ENCODE data around the gene WNT3A.

Gene WNT3A

DNA sequence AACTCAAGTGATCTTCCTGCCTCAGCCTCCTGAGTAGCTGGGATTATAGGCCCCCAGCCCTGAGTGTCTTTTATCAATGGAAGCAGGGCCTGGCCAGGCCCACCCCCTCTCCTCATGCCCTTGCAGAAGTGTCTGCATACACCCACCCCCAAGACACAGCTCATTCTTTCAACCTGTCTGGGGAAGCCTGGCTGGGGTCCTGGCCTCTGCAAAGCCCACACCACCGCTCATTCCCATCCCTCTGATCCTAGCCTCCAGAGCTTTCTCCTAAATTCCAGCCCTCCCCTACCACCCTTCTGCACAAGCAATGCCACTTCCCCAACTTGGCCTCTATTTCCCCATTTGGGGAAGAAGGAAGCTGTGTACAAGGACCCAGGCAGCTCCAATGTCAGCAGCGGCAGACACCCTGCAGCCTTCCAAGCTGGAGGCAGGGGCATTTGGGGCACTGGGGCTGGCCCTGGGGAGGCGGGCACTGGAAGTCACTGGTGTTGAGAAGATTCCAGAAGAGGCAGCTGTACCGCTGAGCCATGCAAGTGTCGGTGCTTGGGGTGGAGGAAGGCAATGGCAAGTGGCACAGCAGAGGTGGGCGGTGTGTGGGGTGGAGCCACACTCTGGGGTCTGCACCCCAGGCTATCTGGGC, 42.0 kb downstream of the WNT3A start:
- Histone ChIP-seq H3K4me3 (ENCODE audit: low read length) (no peak overlapping the region), H3K4me2 (ENCODE audit: low read depth, low read length) (no peak overlapping the region), H3K9me2 (replicated peaks; ENCODE audit: insufficient read depth, low read length) (no peaks in the 10 kb centered on the region), H3K36me3 (replicated peaks; ENCODE audit: insufficient read depth, low read length) (no peaks in the 10 kb centered on the region), H3F3A (ENCODE audit: insufficient read depth, low read length) (no peaks in the 10 kb centered on the region), H3K4me1 (ENCODE audit: low read length) (no peaks in the 10 kb centered on the region), H4K20me1 (ENCODE audit: insufficient read depth, low read length) (no peaks in the 10 kb centered on the region), H3K9ac (ENCODE audit: low read length) (no peak overlapping the region), H3K27me3 (replicated peaks; ENCODE audit: insufficient read depth, low read length) (peaks cover 12% of the 10 kb centered on the region; the same call in 1 of the 2 replicates), H3K27ac (ENCODE audit: low read length) (no peak overlapping the region), H2AFZ (ENCODE audit: low read length) (no peak overlapping the region), H3K9me3 (replicated peaks; ENCODE audit: insufficient read depth, low read length) (no peaks in the 10 kb centered on the region), H3K79me2 (ENCODE audit: low read length) (no peaks in the 10 kb centered on the region)
- no peak for TF ChIP-seq EZH2 (optimal IDR thresholded peaks at IDR 0.05; ENCODE audit: low read depth, low read length)
- TF ChIP-seq EZH2phosphoT487 (IDR thresholded peaks at IDR 0.05; ENCODE audit: low read length), result no peak
- TF ChIP-seq CTCF (IDR thresholded peaks at IDR 0.05; ENCODE audit: low read length), result no peak
- no peak for DNase-seq

DNA sequence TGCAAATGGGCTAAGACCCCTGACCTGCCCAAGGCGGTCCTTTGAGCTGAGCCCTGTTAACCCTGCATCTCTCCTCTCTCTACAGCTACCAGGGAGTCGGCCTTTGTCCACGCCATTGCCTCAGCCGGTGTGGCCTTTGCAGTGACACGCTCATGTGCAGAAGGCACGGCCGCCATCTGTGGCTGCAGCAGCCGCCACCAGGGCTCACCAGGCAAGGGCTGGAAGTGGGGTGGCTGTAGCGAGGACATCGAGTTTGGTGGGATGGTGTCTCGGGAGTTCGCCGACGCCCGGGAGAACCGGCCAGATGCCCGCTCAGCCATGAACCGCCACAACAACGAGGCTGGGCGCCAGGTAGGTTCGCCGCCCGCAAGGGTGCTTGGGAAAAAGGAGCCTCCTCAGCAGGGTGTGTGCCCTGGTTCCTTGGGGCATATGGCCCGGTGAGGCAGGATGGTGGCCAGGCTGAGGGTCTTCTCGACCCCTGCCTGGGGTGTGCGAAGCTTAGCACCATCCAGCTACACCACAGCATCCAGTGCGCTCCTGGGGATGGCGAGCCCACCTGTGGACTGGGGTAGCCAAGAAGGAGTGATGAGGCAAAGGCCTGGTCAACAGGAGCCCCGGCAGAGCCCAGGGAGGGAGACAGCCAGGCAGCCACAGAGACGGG, 43.9 kb downstream of the WNT3A start:
- no peak overlapping the region for H3K9ac ChIP-seq (ENCODE audit: low read length)
- H3K27me3 ChIP-seq (replicated peaks; ENCODE audit: insufficient read depth, low read length), result no peaks in the 10 kb centered on the region
- H3K9me3 ChIP-seq (replicated peaks; ENCODE audit: insufficient read depth, low read length), result no peaks in the 10 kb centered on the region
- H3K79me2 ChIP-seq (ENCODE audit: low read length), result no peaks in the 10 kb centered on the region
- H3K4me1 ChIP-seq (ENCODE audit: low read length), result no peaks in the 10 kb centered on the region
- H3K9me2 ChIP-seq (replicated peaks; ENCODE audit: insufficient read depth, low read length), result no peaks in the 10 kb centered on the region
- no peak overlapping the region for H3K27ac ChIP-seq (ENCODE audit: low read length)
- no peaks in the 10 kb centered on the region for H4K20me1 ChIP-seq (ENCODE audit: insufficient read depth, low read length)
- H3K4me2 ChIP-seq (ENCODE audit: low read depth, low read length), result no peak overlapping the region
- no peaks in the 10 kb centered on the region for H3K36me3 ChIP-seq (replicated peaks; ENCODE audit: insufficient read depth, low read length)
- no peak for DNase-seq
- H3K4me3 ChIP-seq (ENCODE audit: low read length), result no peak overlapping the region
- no peaks in the 10 kb centered on the region for H3F3A ChIP-seq (ENCODE audit: insufficient read depth, low read length)
- no peak overlapping the region for H2AFZ ChIP-seq (ENCODE audit: low read length)
- TF ChIP-seq EZH2 (optimal IDR thresholded peaks at IDR 0.05; ENCODE audit: low read depth, low read length), result no peak
- TF ChIP-seq EZH2phosphoT487 (IDR thresholded peaks at IDR 0.05; ENCODE audit: low read length), result no peak
- no peak for TF ChIP-seq CTCF (IDR thresholded peaks at IDR 0.05; ENCODE audit: low read length)

- H3K4me1 ChIP-seq (ENCODE audit: low read length), result no peaks in the 10 kb centered on the region
- no peaks in the 10 kb centered on the region for H3K36me3 ChIP-seq (replicated peaks; ENCODE audit: insufficient read depth, low read length)
- H4K20me1 ChIP-seq (ENCODE audit: insufficient read depth, low read length), result no peaks in the 10 kb centered on the region
- H3K9ac ChIP-seq (ENCODE audit: low read length), result no peak overlapping the region
- TF ChIP-seq EZH2phosphoT487 (IDR thresholded peaks at IDR 0.05; ENCODE audit: low read length) (no peak), CTCF (IDR thresholded peaks at IDR 0.05; ENCODE audit: low read length) (no peak), EZH2 (optimal IDR thresholded peaks at IDR 0.05; ENCODE audit: low read depth, low read length) (no peak)
- H3K27me3 ChIP-seq (replicated peaks; ENCODE audit: insufficient read depth, low read length), result peaks cover 17% of the 10 kb centered on the region
- no peaks in the 10 kb centered on the region for H3F3A ChIP-seq (ENCODE audit: insufficient read depth, low read length)
- no peaks in the 10 kb centered on the region for H3K9me2 ChIP-seq (replicated peaks; ENCODE audit: insufficient read depth, low read length)
- H3K9me3 ChIP-seq (replicated peaks; ENCODE audit: insufficient read depth, low read length), result no peaks in the 10 kb centered on the region
- no peak for DNase-seq
- no peak overlapping the region for H3K4me2 ChIP-seq (ENCODE audit: low read depth, low read length)
- no peak overlapping the region for H2AFZ ChIP-seq (ENCODE audit: low read length)
- H3K79me2 ChIP-seq (ENCODE audit: low read length), result no peaks in the 10 kb centered on the region
- no peak overlapping the region for H3K4me3 ChIP-seq (ENCODE audit: low read length)
- H3K27ac ChIP-seq (ENCODE audit: low read length), result no peak overlapping the region
These were observed 51.6 kb downstream of the WNT3A start for GRCh38 chr1:228058172-228058948.

All from MM.1S (cell line).